ENCODE data around the gene PPM1F.

DNA sequence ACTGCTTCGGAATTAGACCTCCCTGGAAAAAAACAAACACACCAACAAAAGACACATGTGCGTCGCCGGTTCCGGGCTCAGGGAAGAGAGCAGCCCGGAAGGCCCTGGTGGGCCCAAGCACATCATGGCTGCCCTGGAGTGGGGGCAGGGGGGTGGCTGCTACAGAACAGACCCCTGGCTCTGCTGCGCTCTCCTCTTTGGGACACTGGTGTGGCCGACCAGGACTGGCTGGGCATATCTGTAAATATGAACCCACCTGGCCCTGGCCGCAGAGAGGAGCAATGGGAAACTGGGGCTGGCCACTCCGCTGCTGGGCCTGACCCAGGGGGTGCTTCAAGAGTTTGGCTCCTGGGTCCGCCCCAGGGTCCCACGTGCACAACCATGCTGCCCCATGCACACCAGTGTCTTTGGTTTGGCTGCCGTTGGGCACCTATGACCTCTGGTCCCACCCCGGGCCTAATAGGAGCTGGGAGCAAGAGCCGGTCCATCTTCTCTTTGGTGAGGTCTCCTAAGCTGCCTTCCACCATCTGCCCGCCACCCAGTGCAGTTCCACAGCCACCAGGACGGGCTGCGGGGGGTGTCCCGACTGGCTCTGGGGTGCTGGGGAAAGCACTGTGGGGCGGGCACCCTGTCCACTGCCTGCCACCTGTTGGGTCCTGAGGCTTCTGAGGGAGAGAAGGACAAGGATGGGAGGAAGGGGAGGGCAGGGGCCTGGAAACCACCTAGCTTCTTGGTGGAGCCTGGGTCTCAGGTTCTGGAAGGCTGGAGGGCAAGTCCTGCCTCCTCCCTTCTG is 30.1 kb downstream of the PPM1F start:
- TF ChIP-seq EZH2 (IDR thresholded peaks at IDR 0.05; ENCODE audit: borderline replicate concordance, insufficient read depth, low read length, poor library complexity, severe bottlenecking) (no peak), POLR2AphosphoS5 (IDR thresholded peaks at IDR 0.05) (no peak), TAF1 (IDR thresholded peaks at IDR 0.05; ENCODE audit: low read depth) (no peak), EP300 (conservative IDR thresholded peaks at IDR 0.05; ENCODE audit: poor library complexity, severe bottlenecking) (no peak)
- TF ChIP-seq, protein P1, sequence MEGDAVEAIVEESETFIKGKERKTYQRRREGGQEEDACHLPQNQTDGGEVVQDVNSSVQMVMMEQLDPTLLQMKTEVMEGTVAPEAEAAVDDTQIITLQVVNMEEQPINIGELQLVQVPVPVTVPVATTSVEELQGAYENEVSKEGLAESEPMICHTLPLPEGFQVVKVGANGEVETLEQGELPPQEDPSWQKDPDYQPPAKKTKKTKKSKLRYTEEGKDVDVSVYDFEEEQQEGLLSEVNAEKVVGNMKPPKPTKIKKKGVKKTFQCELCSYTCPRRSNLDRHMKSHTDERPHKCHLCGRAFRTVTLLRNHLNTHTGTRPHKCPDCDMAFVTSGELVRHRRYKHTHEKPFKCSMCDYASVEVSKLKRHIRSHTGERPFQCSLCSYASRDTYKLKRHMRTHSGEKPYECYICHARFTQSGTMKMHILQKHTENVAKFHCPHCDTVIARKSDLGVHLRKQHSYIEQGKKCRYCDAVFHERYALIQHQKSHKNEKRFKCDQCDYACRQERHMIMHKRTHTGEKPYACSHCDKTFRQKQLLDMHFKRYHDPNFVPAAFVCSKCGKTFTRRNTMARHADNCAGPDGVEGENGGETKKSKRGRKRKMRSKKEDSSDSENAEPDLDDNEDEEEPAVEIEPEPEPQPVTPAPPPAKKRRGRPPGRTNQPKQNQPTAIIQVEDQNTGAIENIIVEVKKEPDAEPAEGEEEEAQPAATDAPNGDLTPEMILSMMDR (IDR thresholded peaks at IDR 0.05; ENCODE audit: poor library complexity, severe bottlenecking): no peak
- TF ChIP-seq, protein P2, sequence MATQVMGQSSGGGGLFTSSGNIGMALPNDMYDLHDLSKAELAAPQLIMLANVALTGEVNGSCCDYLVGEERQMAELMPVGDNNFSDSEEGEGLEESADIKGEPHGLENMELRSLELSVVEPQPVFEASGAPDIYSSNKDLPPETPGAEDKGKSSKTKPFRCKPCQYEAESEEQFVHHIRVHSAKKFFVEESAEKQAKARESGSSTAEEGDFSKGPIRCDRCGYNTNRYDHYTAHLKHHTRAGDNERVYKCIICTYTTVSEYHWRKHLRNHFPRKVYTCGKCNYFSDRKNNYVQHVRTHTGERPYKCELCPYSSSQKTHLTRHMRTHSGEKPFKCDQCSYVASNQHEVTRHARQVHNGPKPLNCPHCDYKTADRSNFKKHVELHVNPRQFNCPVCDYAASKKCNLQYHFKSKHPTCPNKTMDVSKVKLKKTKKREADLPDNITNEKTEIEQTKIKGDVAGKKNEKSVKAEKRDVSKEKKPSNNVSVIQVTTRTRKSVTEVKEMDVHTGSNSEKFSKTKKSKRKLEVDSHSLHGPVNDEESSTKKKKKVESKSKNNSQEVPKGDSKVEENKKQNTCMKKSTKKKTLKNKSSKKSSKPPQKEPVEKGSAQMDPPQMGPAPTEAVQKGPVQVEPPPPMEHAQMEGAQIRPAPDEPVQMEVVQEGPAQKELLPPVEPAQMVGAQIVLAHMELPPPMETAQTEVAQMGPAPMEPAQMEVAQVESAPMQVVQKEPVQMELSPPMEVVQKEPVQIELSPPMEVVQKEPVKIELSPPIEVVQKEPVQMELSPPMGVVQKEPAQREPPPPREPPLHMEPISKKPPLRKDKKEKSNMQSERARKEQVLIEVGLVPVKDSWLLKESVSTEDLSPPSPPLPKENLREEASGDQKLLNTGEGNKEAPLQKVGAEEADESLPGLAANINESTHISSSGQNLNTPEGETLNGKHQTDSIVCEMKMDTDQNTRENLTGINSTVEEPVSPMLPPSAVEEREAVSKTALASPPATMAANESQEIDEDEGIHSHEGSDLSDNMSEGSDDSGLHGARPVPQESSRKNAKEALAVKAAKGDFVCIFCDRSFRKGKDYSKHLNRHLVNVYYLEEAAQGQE (IDR thresholded peaks at IDR 0.05; ENCODE audit: borderline replicate concordance): no peak

Measured in neural cell (in vitro differentiated cells).